GM23338 (cell line): ENCODE data around the gene DPH2. TPM values are rescaled to one million over a fixed set of nuclear protein-coding genes. Genes with fewer than 3 reads are reported as not detected.

Source experiments
- ATAC-seq: fragments of 200-7000 bp; cut with Tn5 transposase; 3 replicates; pipeline ENCODE4 v1.9.1; 2020
- DNase-seq: peaks from one replicate; pipeline ENCODE4 v3.0.0-alpha.2; 2015; ENCODE audit warnings: low spot score
- H2AFZ ChIP-seq: fragments of 200-600 bp; sonication (generic); 2 replicates; pipeline ENCODE4 v1.8.0; 2016; ENCODE audit warnings: antibody characterized with exemption, mild to moderate bottlenecking, moderate library complexity
- H3F3A ChIP-seq: fragments of 200-600 bp; sonication (generic); replicated peaks from 2 replicates; pipeline ENCODE4 v1.8.0; 2017; ENCODE audit warnings: antibody characterized with exemption, mixed run types, low read depth
- H3K27ac ChIP-seq: fragments of 200-600 bp; sonication (generic); 2 replicates; pipeline ENCODE4 v1.6.1; 2016; ENCODE audit warnings: low read depth
- H3K27me3 ChIP-seq: fragments of 200-600 bp; sonication (generic); 2 replicates; pipeline ENCODE4 v1.8.0; 2016; ENCODE audit warnings: mild to moderate bottlenecking, mixed run types, moderate library complexity; ENCODE audit not compliant: insufficient read depth
- H3K36me3 ChIP-seq: fragments of 200-600 bp; sonication (generic); 2 replicates; pipeline ENCODE4 v1.8.0; 2016; ENCODE audit warnings: mild to moderate bottlenecking; ENCODE audit not compliant: insufficient read depth
- H3K4me1 ChIP-seq: fragments of 200-600 bp; sonication (generic); 2 replicates; pipeline ENCODE4 v1.8.0; 2016; ENCODE audit warnings: mild to moderate bottlenecking, moderate library complexity; ENCODE audit not compliant: insufficient read depth
- H3K4me2 ChIP-seq: fragments of 200-600 bp; sonication (generic); 2 replicates; pipeline ENCODE4 v1.7.1; 2017; ENCODE audit warnings: mixed run types
- H3K4me3 ChIP-seq: fragments of 200-600 bp; sonication (generic); 2 replicates; pipeline ENCODE4 v1.6.1; 2016; ENCODE audit warnings: mixed run types
- H3K79me2 ChIP-seq: fragments of 200-600 bp; sonication (generic); replicated peaks from 2 replicates; pipeline ENCODE4 v1.8.0; 2017; ENCODE audit warnings: mild to moderate bottlenecking; ENCODE audit not compliant: insufficient read depth
- H3K9me2 ChIP-seq: fragments of 200-600 bp; sonication (generic); 2 replicates; pipeline ENCODE4 v1.8.0; 2017; ENCODE audit not compliant: insufficient read depth
- H4K20me1 ChIP-seq: fragments of 200-600 bp; sonication (generic); replicated peaks from 2 replicates; pipeline ENCODE4 v1.8.0; 2017; ENCODE audit warnings: mild to moderate bottlenecking; ENCODE audit not compliant: insufficient read depth
- H3K27ac Mint-ChIP-seq: 2 replicates; pipeline ENCODE4 v1.8.0; 2020; ENCODE audit warnings: inconsistent platforms, mild to moderate bottlenecking, moderate library complexity, mixed read lengths
- H3K27me3 Mint-ChIP-seq: 3 replicates; pipeline ENCODE4 v1.8.0; 2022; ENCODE audit warnings: low read depth, mild to moderate bottlenecking, moderate library complexity, mixed read lengths, inconsistent platforms; ENCODE audit not compliant: insufficient read depth, poor library complexity
- H3K36me3 Mint-ChIP-seq: 3 replicates; pipeline ENCODE4 v1.8.0; 2021; ENCODE audit warnings: low read depth, mild to moderate bottlenecking, inconsistent platforms, moderate library complexity, mixed read lengths
- H3K4me1 Mint-ChIP-seq: 3 replicates; pipeline ENCODE4 v1.8.0; 2020; ENCODE audit warnings: mild to moderate bottlenecking, inconsistent platforms, mixed read lengths
- H3K4me3 Mint-ChIP-seq: 3 replicates; pipeline ENCODE4 v1.8.0; 2021; ENCODE audit warnings: moderate library complexity, mild to moderate bottlenecking, inconsistent platforms, mixed read lengths
- H3K9me3 Mint-ChIP-seq: 3 replicates; pipeline ENCODE4 v1.8.0; 2020; ENCODE audit warnings: moderate library complexity, mild to moderate bottlenecking, inconsistent platforms, mixed read lengths
- NANOG ChIP-seq: IDR thresholded peaks from 2 replicates; pipeline ENCODE4 v1.6.1; 2016; ENCODE audit warnings: antibody characterized with exemption, borderline replicate concordance
- STAT1 ChIP-seq: IDR thresholded peaks from one replicate; pipeline ENCODE4 v1.6.1; 2016; ENCODE audit warnings: antibody characterized with exemption; ENCODE audit not compliant: unreplicated experiment
- ZNF114 ChIP-seq: fragments of 250-450 bp; sonication (Bioruptor Pico); IDR thresholded peaks from 2 replicates; pipeline ENCODE4 v1.5.0; 2020; ENCODE audit warnings: mild to moderate bottlenecking, moderate library complexity
- ZNF331 ChIP-seq: fragments of 250-450 bp; sonication (Bioruptor Pico); IDR thresholded peaks from 2 replicates; pipeline ENCODE4 v1.5.0; 2020; ENCODE audit warnings: low read depth, mild to moderate bottlenecking, moderate library complexity
- ZNF462 ChIP-seq: fragments of 250-450 bp; sonication (Bioruptor Pico); IDR thresholded peaks from 2 replicates; pipeline ENCODE4 v1.5.0; 2020; ENCODE audit warnings: mild to moderate bottlenecking, moderate library complexity
- polyA plus RNA-seq: library from polyadenylated mRNA; unstranded; fragments of >200 nt; fragmentation: Nextera tagmentation; extraction: Ambion mirVana; gene quantifications from 2 replicates; pipeline ENCODE4 v1.2.1, GENCODE V29; 2016
- total RNA-seq: library from RNA; depleted of rRNA; stranded (reverse); fragments of >200 nt; shearing (Covaris generic); gene quantifications from 2 replicates; pipeline ENCODE4 v1.2.3, GENCODE V29; 2014

The DPH2 gene
- total and polyA plus RNA-seq, 2 experiments from 2014 or later = 32.1 to 90.3 TPM

GRCh38 chr1:43975249-43975961, 5.6 kb downstream of the DPH2 start:
- Histone ChIP-seq H4K20me1 (peaks cover 22% of the 10 kb centered on the region), H2AFZ (no peak overlapping the region), H3K4me2 (peak overlapping the region; percentile 98), H3F3A (peaks cover 28% of the 10 kb centered on the region; the same call in 1 of the 2 replicates), H3K4me3 (peak overlapping the region; percentile 96), H3K79me2 (peaks cover 17% of the 10 kb centered on the region), H3K4me1 (peaks cover 32% of the 10 kb centered on the region), H3K36me3 (0 out of 2 replicates have a peak, but pooled peaks cover 7% of the 10 kb centered on the region), H3K27ac (0 out of 2 replicates have a peak overlapping the region, but pooled peaks have one; percentile 59), H3K27me3 (no peaks in the 10 kb centered on the region), H3K9me2 (no peaks in the 10 kb centered on the region)
- peaks cover 65% of the 10 kb centered on the region for H3K36me3 Mint-ChIP-seq
- ATAC-seq = peak; percentile 8
- TF ChIP-seq ZNF331 (no peak), ZNF462 (no peak)
- peaks cover 28% of the 10 kb centered on the region for H3K27me3 Mint-ChIP-seq
- H3K4me1 Mint-ChIP-seq = peaks cover 45% of the 10 kb centered on the region
- H3K4me3 Mint-ChIP-seq = peak overlapping the region; percentile 90
- H3K27ac Mint-ChIP-seq = peak overlapping the region; percentile 52
- peak; percentile 56 for DNase-seq
- H3K9me3 Mint-ChIP-seq = no peaks in the 10 kb centered on the region

GRCh38 chr1:43976045-43976444, 6.2 kb downstream of the DPH2 start:
- Mint-ChIP-seq H3K4me1 (peaks cover 45% of the 10 kb centered on the region), H3K27ac (no peak overlapping the region), H3K4me3 (peak overlapping the region; percentile 90), H3K36me3 (peaks cover 62% of the 10 kb centered on the region), H3K27me3 (peaks cover 31% of the 10 kb centered on the region), H3K9me3 (no peaks in the 10 kb centered on the region)
- Histone ChIP-seq H3K4me1 (peaks cover 29% of the 10 kb centered on the region), H2AFZ (no peak overlapping the region), H3F3A (peaks cover 29% of the 10 kb centered on the region; the same call in 1 of the 2 replicates), H3K9me2 (no peaks in the 10 kb centered on the region), H3K79me2 (peaks cover 16% of the 10 kb centered on the region), H3K4me3 (peak overlapping the region; percentile 96), H4K20me1 (peaks cover 19% of the 10 kb centered on the region), H3K27ac (no peak overlapping the region), H3K27me3 (no peaks in the 10 kb centered on the region), H3K4me2 (peak overlapping the region; percentile 98), H3K36me3 (0 out of 2 replicates have a peak, but pooled peaks cover 7% of the 10 kb centered on the region)
- DNase-seq = no peak
- ATAC-seq = no peak
- TF ChIP-seq NANOG = no peak
- no peak for TF ChIP-seq ZNF462
- TF ChIP-seq STAT1 = no peak
- TF ChIP-seq ZNF114 (CRISPR knock-in tag) = no peak
- TF ChIP-seq ZNF331 = no peak
